ENCODE results near the gene ADGRB3.

ADGRB3 gene

DNA sequence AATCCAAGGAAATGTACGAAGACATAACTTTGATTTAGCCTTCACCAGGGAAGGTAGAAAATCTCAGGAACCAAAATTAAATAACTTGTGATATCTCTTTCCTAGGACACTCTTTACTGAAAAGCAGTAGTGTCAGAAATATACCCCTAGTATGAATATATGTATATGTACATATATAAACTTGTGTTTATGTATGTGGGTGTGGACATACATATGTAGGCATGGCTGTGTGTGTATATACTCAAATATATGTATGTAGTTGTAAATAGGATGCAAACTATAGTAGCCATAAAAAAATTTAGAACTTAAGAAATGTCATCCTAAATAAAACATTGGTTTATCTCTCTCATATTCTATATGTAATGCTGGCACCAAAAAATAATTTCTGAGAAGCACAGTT is 500.8 kb downstream of the ADGRB3 start:
- no peaks in the 10 kb centered on the region for H3K9me3 ChIP-seq (ENCODE audit: control insufficient read depth, low read length)
- no peak overlapping the region for H3K9ac ChIP-seq (ENCODE audit: low read length)
- no peaks in the 10 kb centered on the region for H3K36me3 ChIP-seq (ENCODE audit: control insufficient read depth, insufficient read depth, low read length)
- no peaks in the 10 kb centered on the region for H3K27me3 ChIP-seq (ENCODE audit: control insufficient read depth, insufficient read depth, low read length)
- no peaks in the 10 kb centered on the region for H3K4me1 ChIP-seq (ENCODE audit: control insufficient read depth, insufficient read depth, low read length)
- H3K4me3 ChIP-seq (ENCODE audit: low read length): no peak overlapping the region

DNA sequence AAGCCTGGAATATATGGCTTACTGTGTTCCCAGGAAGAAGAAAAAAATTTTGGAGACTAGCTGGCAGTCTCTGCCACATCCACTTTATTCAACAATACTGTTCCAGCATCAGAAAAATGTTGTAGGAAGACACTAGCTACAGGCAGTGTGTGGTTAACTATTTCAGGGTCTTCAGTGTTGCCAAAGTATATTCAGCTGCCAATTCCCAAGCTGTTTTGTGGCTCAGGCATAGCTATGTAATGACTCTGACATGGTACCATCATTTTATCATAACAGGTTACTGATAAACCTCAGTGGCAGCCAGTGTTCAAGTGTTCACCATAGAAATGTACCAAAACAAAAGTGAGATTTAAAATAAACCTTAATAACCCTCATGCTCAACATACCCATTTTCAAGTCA is 503.1 kb downstream of the ADGRB3 start:
- Histone ChIP-seq H3K36me3 (ENCODE audit: control insufficient read depth, insufficient read depth, low read length) (no peaks in the 10 kb centered on the region), H3K9me3 (ENCODE audit: control insufficient read depth, low read length) (no peaks in the 10 kb centered on the region), H3K4me3 (ENCODE audit: low read length) (no peak overlapping the region), H3K4me1 (ENCODE audit: control insufficient read depth, insufficient read depth, low read length) (no peaks in the 10 kb centered on the region), H3K9ac (ENCODE audit: low read length) (no peak overlapping the region), H3K27me3 (ENCODE audit: control insufficient read depth, insufficient read depth, low read length) (no peaks in the 10 kb centered on the region)

DNA sequence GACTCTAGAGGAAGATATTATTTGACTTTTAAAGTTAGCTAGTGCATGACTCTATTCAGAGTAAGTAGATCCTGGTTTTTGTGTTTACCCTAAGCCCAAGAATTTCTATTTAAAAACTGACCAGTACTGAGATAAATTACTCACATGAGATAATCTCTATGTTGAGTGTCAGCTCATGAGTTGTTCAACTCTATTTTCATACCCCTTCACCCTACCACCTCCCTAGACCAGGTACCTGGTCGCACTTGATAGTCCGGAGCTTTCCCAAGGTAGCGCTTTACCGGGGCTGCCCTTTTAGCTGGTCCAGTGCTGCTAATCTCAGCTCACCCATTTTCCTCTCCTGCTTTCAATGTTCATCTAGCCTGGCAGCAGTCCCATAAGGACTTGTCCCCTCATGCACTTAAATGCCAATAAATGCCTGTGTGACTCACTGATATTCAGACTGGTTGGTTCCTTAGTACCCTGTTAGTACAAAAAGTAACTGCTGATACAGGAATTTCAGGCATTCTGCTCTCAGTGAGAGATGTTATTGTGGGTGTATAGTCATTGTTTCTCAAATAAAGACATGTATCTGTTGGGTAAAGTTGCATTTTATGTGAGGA is 503.9 kb downstream of the ADGRB3 start:
- no peak overlapping the region for H3K4me3 ChIP-seq (ENCODE audit: low read length)
- H3K27me3 ChIP-seq (ENCODE audit: control insufficient read depth, insufficient read depth, low read length): no peaks in the 10 kb centered on the region
- H3K4me1 ChIP-seq (ENCODE audit: control insufficient read depth, insufficient read depth, low read length): no peaks in the 10 kb centered on the region
- no peaks in the 10 kb centered on the region for H3K36me3 ChIP-seq (ENCODE audit: control insufficient read depth, insufficient read depth, low read length)
- H3K9me3 ChIP-seq (ENCODE audit: control insufficient read depth, low read length): no peaks in the 10 kb centered on the region
- H3K9ac ChIP-seq (ENCODE audit: low read length): no peak overlapping the region

DNA sequence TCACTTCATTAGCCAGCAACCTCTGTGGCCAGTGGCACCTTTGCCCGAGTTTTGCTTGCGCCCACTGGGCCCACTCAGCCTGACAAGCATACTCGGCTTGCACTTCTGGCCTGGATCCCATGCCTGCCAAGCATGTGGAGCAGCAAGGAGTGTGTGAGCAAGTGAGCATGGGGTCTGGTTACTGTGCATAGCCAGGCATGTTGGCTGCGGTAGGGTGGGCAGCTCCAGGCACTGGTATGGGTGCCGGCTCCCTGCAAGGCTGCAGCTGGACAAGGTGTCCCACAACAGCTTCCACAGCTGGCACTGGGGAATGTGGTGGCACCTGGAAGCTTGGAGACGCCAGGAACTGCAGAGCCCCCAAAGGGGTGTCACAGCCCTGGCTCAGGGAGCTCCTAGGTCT is 510.0 kb downstream of the ADGRB3 start:
- Histone ChIP-seq H3K9ac (ENCODE audit: low read length) (no peak overlapping the region), H3K27me3 (ENCODE audit: control insufficient read depth, insufficient read depth, low read length) (no peaks in the 10 kb centered on the region), H3K4me1 (ENCODE audit: control insufficient read depth, insufficient read depth, low read length) (no peaks in the 10 kb centered on the region), H3K36me3 (ENCODE audit: control insufficient read depth, insufficient read depth, low read length) (no peaks in the 10 kb centered on the region), H3K9me3 (ENCODE audit: control insufficient read depth, low read length) (no peaks in the 10 kb centered on the region), H3K4me3 (ENCODE audit: low read length) (no peak overlapping the region)

DNA sequence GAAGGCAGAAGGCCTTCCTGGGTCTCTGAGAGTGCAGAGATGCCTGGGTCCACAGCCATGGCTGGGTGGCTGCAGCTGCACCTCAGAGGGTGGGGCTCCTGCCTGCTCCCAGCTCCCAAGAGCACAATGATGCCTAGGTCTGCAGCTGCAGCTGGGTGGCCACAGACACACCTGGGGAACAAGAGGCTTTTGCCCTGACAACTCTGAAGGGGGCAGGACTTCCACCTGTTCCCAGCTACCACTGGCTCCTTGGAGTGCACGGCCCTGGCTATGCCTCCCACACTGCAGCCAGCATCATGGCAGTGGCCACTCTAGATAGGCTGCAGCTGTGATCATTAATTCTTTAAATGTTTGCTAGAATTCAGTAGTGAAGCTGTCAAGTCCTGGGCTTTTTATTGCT is 511.3 kb downstream of the ADGRB3 start:
- H3K4me3 ChIP-seq (ENCODE audit: low read length): no peak overlapping the region
- no peaks in the 10 kb centered on the region for H3K4me1 ChIP-seq (ENCODE audit: control insufficient read depth, insufficient read depth, low read length)
- no peak overlapping the region for H3K9ac ChIP-seq (ENCODE audit: low read length)
- H3K9me3 ChIP-seq (ENCODE audit: control insufficient read depth, low read length): no peaks in the 10 kb centered on the region
- H3K27me3 ChIP-seq (ENCODE audit: control insufficient read depth, insufficient read depth, low read length): no peaks in the 10 kb centered on the region
- no peaks in the 10 kb centered on the region for H3K36me3 ChIP-seq (ENCODE audit: control insufficient read depth, insufficient read depth, low read length)

DNA sequence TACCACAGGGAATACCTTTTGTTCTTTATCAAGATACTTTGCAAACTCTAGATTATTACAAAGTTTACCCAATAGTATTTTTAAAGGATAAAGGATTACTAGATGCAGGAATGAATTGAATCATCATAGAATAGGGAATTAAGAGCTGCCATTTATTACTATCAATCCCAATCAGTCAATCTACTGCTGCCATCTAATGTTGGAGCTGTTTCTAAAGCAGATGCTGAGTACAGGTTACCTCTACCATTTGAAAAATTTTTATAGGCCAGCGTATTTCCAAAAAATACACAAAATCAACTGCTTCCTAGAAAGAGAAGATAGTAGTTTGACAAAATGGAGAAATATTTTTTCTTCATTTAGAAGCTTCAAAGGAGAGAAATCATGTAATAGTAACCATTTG is 520.4 kb downstream of the ADGRB3 start:
- Histone ChIP-seq H3K9ac (ENCODE audit: low read length) (no peak overlapping the region), H3K4me3 (ENCODE audit: low read length) (no peak overlapping the region), H3K36me3 (ENCODE audit: control insufficient read depth, insufficient read depth, low read length) (no peaks in the 10 kb centered on the region), H3K9me3 (ENCODE audit: control insufficient read depth, low read length) (no peaks in the 10 kb centered on the region), H3K27me3 (ENCODE audit: control insufficient read depth, insufficient read depth, low read length) (no peaks in the 10 kb centered on the region), H3K4me1 (ENCODE audit: control insufficient read depth, insufficient read depth, low read length) (no peaks in the 10 kb centered on the region)

DNA sequence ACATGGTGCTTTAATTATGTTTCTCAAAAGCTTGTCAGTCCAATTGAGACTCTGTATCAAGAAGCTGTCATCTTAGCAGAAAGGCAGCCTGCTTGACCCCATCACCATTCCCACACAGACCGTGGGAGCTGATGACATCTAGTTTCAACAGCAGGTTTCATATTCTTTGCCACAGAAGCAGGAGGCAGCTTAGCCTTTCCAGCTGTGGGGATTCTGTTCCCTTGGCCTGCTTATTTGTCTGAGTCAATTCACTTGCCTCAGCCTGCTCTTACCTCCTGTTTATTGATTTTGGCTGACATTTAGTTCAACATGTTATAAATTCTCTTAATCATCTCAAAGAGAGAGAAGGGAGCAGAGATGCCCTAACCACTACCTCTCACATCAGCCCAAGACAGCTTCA is 527.7 kb downstream of the ADGRB3 start:
- H3K9me3 ChIP-seq (ENCODE audit: control insufficient read depth, low read length): no peaks in the 10 kb centered on the region
- H3K4me3 ChIP-seq (ENCODE audit: low read length): no peak overlapping the region
- no peak overlapping the region for H3K9ac ChIP-seq (ENCODE audit: low read length)
- no peaks in the 10 kb centered on the region for H3K4me1 ChIP-seq (ENCODE audit: control insufficient read depth, insufficient read depth, low read length)
- no peaks in the 10 kb centered on the region for H3K36me3 ChIP-seq (ENCODE audit: control insufficient read depth, insufficient read depth, low read length)
- no peaks in the 10 kb centered on the region for H3K27me3 ChIP-seq (ENCODE audit: control insufficient read depth, insufficient read depth, low read length)

DNA sequence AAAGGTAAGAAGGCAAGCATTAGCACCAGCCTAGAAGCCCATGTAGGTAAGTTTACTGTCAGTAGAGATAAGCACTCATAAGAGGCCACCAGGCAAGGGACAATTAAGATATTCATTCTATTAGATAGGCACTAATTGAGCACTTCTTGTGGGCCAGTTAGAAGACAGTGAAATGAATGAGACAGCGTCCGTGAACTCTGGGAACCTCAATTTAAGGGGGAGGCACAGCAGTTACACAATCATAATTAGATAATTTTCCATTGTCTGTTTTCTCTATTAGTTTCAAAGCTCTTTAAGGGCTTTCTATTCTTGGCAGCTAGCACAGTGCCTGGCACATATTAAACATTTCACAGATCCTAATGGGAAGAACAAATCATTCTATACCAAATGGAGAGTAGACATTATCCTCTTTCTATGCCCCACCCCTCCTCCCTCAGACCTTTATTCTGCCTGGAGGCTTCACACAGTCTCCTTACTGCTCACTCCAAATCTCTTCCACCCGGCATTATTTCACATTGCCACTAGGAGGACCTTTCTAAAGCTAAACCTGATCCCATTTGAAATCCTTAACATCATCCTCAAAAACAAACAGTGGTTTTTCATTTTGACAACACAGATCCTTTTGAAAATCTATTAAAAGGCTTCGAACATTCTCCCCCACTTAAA is 529.6 kb downstream of the ADGRB3 start:
- Histone ChIP-seq H3K36me3 (ENCODE audit: control insufficient read depth, insufficient read depth, low read length) (no peaks in the 10 kb centered on the region), H3K27me3 (ENCODE audit: control insufficient read depth, insufficient read depth, low read length) (no peaks in the 10 kb centered on the region), H3K9ac (ENCODE audit: low read length) (no peak overlapping the region), H3K4me1 (ENCODE audit: control insufficient read depth, insufficient read depth, low read length) (no peaks in the 10 kb centered on the region), H3K9me3 (ENCODE audit: control insufficient read depth, low read length) (no peaks in the 10 kb centered on the region), H3K4me3 (ENCODE audit: low read length) (no peak overlapping the region)

DNA sequence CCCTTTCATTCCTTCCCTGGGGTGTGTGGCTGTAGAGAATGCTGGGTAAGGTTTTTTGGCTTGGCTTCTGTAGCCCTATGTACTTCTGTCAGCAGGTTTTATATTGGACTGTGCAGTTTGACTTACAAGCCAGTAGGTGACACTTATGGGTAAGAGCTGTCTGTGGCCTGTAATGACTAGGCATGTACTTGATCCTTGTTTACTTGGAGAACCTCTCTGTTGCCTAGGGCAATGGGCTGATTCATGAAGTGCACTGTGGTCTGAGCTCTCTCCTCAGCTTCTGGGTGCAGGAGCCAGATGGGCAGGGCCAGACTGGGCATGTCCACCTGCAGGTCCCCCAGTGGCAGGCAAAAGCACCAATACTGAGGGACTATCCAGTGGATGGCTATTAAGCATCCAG is 544.6 kb downstream of the ADGRB3 start:
- Histone ChIP-seq H3K36me3 (ENCODE audit: control insufficient read depth, insufficient read depth, low read length) (no peaks in the 10 kb centered on the region), H3K4me3 (ENCODE audit: low read length) (no peak overlapping the region), H3K9me3 (ENCODE audit: control insufficient read depth, low read length) (no peaks in the 10 kb centered on the region), H3K27me3 (ENCODE audit: control insufficient read depth, insufficient read depth, low read length) (no peaks in the 10 kb centered on the region), H3K4me1 (ENCODE audit: control insufficient read depth, insufficient read depth, low read length) (no peaks in the 10 kb centered on the region), H3K9ac (ENCODE audit: low read length) (no peak overlapping the region)

DNA sequence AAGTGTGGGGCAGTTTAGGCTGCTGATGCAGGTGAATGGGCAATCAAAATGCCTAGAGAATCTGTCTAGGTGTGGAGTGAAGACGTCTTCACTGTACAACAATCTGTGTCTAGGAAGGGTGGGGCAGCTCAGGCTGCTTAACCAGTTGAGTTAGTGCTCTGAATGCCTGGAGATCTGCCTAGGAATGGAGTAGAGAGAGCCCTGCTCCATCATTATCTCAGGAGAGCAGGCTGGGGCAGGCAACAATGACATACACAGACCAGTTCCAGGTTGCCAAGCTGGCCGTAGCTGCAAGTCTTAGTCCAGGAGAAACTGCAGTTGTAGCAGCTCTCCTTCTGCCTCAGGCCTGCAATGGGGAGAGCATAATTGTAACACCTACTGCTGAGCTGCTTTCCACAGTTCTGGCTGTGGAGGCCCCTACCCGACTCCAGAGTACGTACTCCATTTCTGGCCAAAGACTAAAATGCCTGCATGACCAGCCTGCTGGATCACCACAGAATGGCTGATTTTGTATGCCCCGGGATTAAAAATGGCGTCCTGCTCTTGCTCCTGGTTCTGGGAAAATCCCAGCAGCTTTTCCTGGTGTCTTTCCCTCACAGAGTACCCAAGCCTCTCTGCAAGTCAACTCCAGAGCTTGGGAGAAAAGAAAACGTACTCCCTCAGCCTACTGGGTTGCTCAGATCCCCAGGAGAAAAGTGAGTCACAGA is 545.4 kb downstream of the ADGRB3 start:
- H3K4me3 ChIP-seq (ENCODE audit: low read length): no peak overlapping the region
- no peaks in the 10 kb centered on the region for H3K27me3 ChIP-seq (ENCODE audit: control insufficient read depth, insufficient read depth, low read length)
- H3K9ac ChIP-seq (ENCODE audit: low read length): no peak overlapping the region
- no peaks in the 10 kb centered on the region for H3K4me1 ChIP-seq (ENCODE audit: control insufficient read depth, insufficient read depth, low read length)
- no peaks in the 10 kb centered on the region for H3K9me3 ChIP-seq (ENCODE audit: control insufficient read depth, low read length)
- H3K36me3 ChIP-seq (ENCODE audit: control insufficient read depth, insufficient read depth, low read length): no peaks in the 10 kb centered on the region

DNA sequence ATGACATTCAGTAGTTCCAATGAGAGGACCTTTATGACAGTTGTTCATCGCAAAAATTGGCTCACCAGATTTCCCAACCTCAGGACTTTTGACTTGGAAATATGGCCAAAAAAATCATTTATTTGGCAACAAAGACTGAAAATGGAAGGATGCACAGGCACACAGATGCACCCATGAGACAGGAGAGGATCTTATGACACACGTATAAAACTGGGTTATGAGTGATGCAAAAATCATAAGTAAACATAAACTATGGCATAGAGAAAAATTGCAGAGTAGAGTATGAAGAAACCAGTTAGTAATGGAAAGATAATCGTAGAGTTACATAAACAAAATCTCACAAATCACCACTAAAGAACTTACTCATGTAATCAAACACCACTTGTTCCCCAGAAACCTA is 546.9 kb downstream of the ADGRB3 start:
- H3K4me3 ChIP-seq (ENCODE audit: low read length): no peak overlapping the region
- no peaks in the 10 kb centered on the region for H3K36me3 ChIP-seq (ENCODE audit: control insufficient read depth, insufficient read depth, low read length)
- no peaks in the 10 kb centered on the region for H3K9me3 ChIP-seq (ENCODE audit: control insufficient read depth, low read length)
- no peaks in the 10 kb centered on the region for H3K4me1 ChIP-seq (ENCODE audit: control insufficient read depth, insufficient read depth, low read length)
- no peak overlapping the region for H3K9ac ChIP-seq (ENCODE audit: low read length)
- H3K27me3 ChIP-seq (ENCODE audit: control insufficient read depth, insufficient read depth, low read length): no peaks in the 10 kb centered on the region

DNA sequence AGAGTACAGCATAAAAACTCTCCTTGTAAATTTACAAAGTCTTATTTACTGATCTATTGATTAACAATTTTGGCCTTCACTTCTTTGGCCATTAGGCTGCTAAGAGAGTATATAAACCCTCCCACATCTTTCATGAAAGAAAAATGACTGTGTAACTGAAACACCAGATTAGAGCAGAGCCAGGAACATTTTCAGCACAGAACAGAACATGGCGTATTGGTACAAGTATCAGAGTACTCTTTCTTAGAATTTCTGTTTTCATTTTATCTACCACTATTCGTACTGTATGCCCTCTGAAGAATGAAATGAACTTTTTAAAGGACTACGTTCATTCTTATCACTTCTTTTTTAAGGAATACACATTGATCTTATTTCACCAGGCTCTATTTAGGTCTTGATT is 550.2 kb downstream of the ADGRB3 start:
- Histone ChIP-seq H3K9me3 (ENCODE audit: control insufficient read depth, low read length) (no peaks in the 10 kb centered on the region), H3K4me3 (ENCODE audit: low read length) (no peak overlapping the region), H3K9ac (ENCODE audit: low read length) (no peak overlapping the region), H3K27me3 (ENCODE audit: control insufficient read depth, insufficient read depth, low read length) (no peaks in the 10 kb centered on the region), H3K4me1 (ENCODE audit: control insufficient read depth, insufficient read depth, low read length) (no peaks in the 10 kb centered on the region), H3K36me3 (ENCODE audit: control insufficient read depth, insufficient read depth, low read length) (no peaks in the 10 kb centered on the region)
